ENCODE measurements around the gene HOXA5.

The HOXA5 gene

GRCh38 chr7:27143023-27143949 lies at the start of gene HOXA5:
Gene HOXA5, minus strand, starts transcription at chr7:27143681. Its CDS starts 74 bp downstream, at chr7:27143607.
- Histone ChIP-seq H3K4me3 (peak within 1 kb of the TSS; percentile 67), H3K27ac (peak within 1 kb of the TSS in 1 of 2 donors; percentile 53)
- peak; percentile 62 for DNase-seq (ENCODE audit: low spot score)
- TF ChIP-seq, protein P1, sequence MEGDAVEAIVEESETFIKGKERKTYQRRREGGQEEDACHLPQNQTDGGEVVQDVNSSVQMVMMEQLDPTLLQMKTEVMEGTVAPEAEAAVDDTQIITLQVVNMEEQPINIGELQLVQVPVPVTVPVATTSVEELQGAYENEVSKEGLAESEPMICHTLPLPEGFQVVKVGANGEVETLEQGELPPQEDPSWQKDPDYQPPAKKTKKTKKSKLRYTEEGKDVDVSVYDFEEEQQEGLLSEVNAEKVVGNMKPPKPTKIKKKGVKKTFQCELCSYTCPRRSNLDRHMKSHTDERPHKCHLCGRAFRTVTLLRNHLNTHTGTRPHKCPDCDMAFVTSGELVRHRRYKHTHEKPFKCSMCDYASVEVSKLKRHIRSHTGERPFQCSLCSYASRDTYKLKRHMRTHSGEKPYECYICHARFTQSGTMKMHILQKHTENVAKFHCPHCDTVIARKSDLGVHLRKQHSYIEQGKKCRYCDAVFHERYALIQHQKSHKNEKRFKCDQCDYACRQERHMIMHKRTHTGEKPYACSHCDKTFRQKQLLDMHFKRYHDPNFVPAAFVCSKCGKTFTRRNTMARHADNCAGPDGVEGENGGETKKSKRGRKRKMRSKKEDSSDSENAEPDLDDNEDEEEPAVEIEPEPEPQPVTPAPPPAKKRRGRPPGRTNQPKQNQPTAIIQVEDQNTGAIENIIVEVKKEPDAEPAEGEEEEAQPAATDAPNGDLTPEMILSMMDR (IDR thresholded peaks at IDR 0.05): no peak

DNA sequence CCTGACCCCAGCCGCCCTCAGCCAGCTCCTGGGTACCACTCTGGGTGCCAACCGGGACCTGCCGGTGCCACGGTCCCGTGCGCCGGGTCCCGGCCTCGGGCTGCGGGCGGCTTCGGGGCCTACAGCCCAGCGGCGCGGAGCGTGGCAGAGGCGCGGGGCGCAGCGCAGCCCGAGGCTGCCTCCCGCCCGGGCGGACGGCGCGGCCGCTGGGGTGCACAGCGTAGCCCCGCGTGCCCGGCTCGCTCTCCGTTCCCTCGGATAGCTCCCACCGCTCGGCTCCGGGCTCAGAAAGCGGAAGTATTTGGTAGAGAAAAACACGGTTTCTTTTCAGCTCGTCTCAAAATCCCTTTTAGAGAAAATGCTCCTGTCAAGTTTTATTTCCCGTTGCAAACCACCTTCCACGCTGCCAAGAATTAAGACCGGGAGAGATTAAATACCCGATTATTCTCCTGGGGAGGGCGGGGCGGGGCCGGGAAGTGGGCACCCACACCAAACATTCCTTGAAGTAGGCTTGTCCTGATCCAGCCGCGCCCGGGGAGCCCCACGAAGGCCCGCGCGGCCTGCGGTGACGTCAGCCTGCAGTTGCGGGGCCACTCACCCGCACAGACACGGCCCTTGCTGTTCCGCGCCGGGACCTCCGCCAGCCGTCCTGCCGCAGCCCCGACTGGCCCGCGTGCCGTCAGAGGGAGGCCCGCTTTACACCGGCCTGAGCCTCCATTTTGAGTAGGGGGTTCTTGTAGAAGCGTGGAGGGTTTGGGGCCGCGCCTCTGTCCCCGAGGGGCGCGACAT lies 49.3 kb upstream of the HOXA5 start:
- TF ChIP-seq, protein P1 (IDR thresholded peaks at IDR 0.05): no peak
- no peak for DNase-seq (ENCODE audit: low spot score)
- Histone ChIP-seq H3K27ac (no peak overlapping the region), H3K4me3 (peak overlapping the region; percentile 65)

DNA sequence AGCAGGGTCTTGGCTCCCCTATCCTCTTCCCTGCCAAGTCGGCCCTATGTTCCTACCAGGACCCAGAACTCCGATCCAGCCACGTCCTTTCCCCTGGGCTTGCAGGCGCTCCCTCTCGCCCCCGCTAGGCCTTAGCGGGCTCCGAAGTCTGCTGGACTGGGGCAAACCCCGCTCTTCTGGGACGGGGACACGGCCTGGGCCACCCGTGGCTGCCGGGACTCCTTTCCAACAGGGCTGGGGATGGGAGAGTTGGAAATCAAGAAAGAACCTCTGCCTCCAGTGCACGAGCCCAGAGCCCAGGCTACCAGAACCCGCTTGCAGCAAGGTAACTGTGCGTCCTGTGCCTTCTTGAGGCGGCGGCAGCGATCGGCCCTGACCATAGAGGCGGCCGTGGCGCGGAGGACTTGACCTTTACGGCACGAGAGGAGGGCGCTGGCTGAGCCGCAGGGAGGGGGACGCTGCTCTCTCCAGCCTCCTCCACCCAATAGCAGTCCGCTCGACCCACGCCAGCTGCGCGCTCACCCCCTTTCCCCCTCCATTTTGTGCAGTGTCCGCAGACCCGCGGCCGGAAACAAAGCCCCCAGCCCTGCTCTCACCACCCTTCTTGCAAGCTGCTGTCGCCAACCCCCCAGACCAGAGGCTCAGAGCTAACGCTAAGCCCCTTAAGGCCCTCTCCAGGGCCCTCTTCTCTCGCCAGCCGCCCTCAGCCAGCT lies 48.5 kb upstream of the HOXA5 start:
- TF ChIP-seq, protein P1 (IDR thresholded peaks at IDR 0.05): no peak
- Histone ChIP-seq H3K4me3 (peak overlapping the region; percentile 65), H3K27ac (no peak overlapping the region)
- DNase-seq (ENCODE audit: low spot score): peak; percentile 70

GRCh38 chr7:27191161-27191731 lies 47.8 kb upstream of the HOXA5 start:
- no peak for DNase-seq (ENCODE audit: low spot score)
- Histone ChIP-seq H3K4me3 (no peak overlapping the region), H3K27ac (no peak overlapping the region)
- TF ChIP-seq, protein P1 (IDR thresholded peaks at IDR 0.05): no peak

DNA sequence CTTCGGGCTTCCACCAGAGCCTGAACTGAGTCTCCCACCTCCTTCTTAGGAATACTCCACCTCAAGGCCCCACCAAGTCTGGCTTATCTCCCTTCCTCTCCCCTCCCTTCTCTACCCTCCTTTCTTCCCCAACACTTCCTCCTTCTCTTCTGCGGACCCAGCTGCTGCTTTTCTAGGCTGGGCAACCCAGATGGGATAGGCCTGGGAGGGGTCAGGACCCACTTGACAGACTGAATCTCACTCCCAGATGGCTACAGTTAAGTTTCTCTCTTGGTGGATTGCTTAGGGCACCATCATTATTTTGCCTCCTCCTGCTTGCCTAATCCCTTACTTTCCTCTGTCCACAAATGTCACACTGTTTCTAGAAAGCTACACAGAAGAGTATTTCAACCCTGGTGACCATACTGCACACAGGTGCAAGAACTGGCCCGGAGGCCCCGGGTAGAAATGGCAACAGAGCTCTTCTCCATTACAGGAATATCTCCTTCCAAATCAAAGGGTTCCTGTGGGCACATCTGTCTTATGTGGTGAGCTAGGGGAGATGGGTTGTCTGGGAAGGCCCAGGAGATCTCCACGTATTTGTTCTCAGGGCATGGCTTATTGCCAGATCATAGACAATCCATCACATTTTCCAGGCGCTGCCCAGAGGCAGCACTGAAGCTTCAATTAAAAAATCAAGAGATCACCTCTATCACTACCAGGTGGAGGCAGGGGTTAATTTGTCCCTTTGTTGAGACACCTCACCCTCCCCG lies 46.7 kb upstream of the HOXA5 start:
- TF ChIP-seq, protein P1 (IDR thresholded peaks at IDR 0.05): no peak
- DNase-seq (ENCODE audit: low spot score): peak; percentile 57
- Histone ChIP-seq H3K27ac (no peak overlapping the region), H3K4me3 (no peak overlapping the region)
